Loucy (cell line): ENCODE measurements around the gene TBX10.
"Not testable (repeated sequence)": the region's sequence is repeated elsewhere in the genome, so short reads cannot be mapped to it uniquely, and the experiment has no call there.

Source experiments
- H2AFZ ChIP-seq: fragments of 200-600 bp; sonication (generic); 2 replicates; pipeline ENCODE4 v1.6.0; 2016; ENCODE audit warnings: antibody characterized with exemption, mild to moderate bottlenecking, low read length, moderate library complexity
- H3F3A ChIP-seq: fragments of 200-600 bp; 2 replicates; pipeline ENCODE4 v1.6.0; 2016; ENCODE audit warnings: antibody characterized with exemption, low read depth, mild to moderate bottlenecking
- H3K27me3 ChIP-seq: fragments of 200-600 bp; sonication (generic); 2 replicates; pipeline ENCODE4 v1.6.1; 2014; ENCODE audit warnings: low read length, mild to moderate bottlenecking; ENCODE audit not compliant: insufficient read depth, poor library complexity, severe bottlenecking
- H3K36me3 ChIP-seq: fragments of 200-600 bp; sonication (generic); 2 replicates; pipeline ENCODE4 v1.6.1; 2016; ENCODE audit warnings: low read length; ENCODE audit not compliant: insufficient read depth
- H3K4me1 ChIP-seq: fragments of 200-600 bp; sonication (generic); 2 replicates; pipeline ENCODE4 v1.5.1; 2014; ENCODE audit warnings: low read length, mild to moderate bottlenecking; ENCODE audit not compliant: insufficient read depth, poor library complexity, severe bottlenecking
- H3K4me2 ChIP-seq: fragments of 200-600 bp; sonication (generic); 2 replicates; pipeline ENCODE4 v1.6.0; 2014; ENCODE audit warnings: antibody characterized with exemption, low read length, low read depth, mild to moderate bottlenecking; ENCODE audit not compliant: poor library complexity, severe bottlenecking
- H3K4me3 ChIP-seq: fragments of 200-600 bp; sonication (generic); 2 replicates; pipeline ENCODE4 v1.5.1; 2014; ENCODE audit warnings: low read length, mild to moderate bottlenecking, mixed read lengths; ENCODE audit not compliant: poor library complexity, severe bottlenecking
- H3K79me2 ChIP-seq: fragments of 200-600 bp; sonication (generic); 2 replicates; pipeline ENCODE4 v1.6.1; 2014; ENCODE audit warnings: low read length; ENCODE audit not compliant: insufficient read depth
- H3K9ac ChIP-seq: fragments of 200-600 bp; sonication (generic); 2 replicates; pipeline ENCODE4 v1.6.0; 2014; ENCODE audit warnings: mild to moderate bottlenecking, low read depth, low read length, moderate library complexity; ENCODE audit not compliant: poor library complexity, severe bottlenecking
- H3K9me2 ChIP-seq: fragments of 200-600 bp; sonication (generic); replicated peaks from 2 replicates; pipeline ENCODE4 v1.6.1; 2016; ENCODE audit warnings: low read depth, low read length, mixed read lengths
- H3K9me3 ChIP-seq: fragments of 200-600 bp; sonication (generic); 2 replicates; pipeline ENCODE4 v1.6.1; 2014; ENCODE audit warnings: mild to moderate bottlenecking, antibody characterized with exemption, low read length, low read depth; ENCODE audit not compliant: insufficient read depth
- H4K20me1 ChIP-seq: fragments of 200-600 bp; sonication (generic); 2 replicates; pipeline ENCODE4 v1.6.0; 2014; ENCODE audit warnings: antibody characterized with exemption, low read length, mild to moderate bottlenecking; ENCODE audit not compliant: insufficient read depth, poor library complexity, severe bottlenecking
- CTCF ChIP-seq: fragments of 200-600 bp; sonication (generic); conservative IDR thresholded peaks from 2 replicates; pipeline ENCODE4 v1.5.1; 2014; ENCODE audit warnings: mild to moderate bottlenecking, antibody characterized with exemption, low read length
- EZH2phosphoT487 ChIP-seq: fragments of 200-600 bp; IDR thresholded peaks from 2 replicates; pipeline ENCODE4 v1.6.1; 2018; ENCODE audit warnings: antibody characterized with exemption, mild to moderate bottlenecking, moderate library complexity, borderline replicate concordance

TBX10 gene

GRCh38 chr11:67639438-67639859, at the start of gene TBX10:
Gene TBX10, minus strand, starts transcription at chr11:67639763. Its CDS starts 291 bp downstream, at chr11:67639472.
- peaks cover 1% of the 10 kb centered on the region for H3K4me1 ChIP-seq
- H4K20me1 ChIP-seq, result no peaks in the 10 kb centered on the region
- H3K9me3 ChIP-seq, result no peaks in the 10 kb centered on the region
- H3K36me3 ChIP-seq, result no peaks in the 10 kb centered on the region
- H3K4me2 ChIP-seq, result no peak within 1 kb of the TSS
- no peak for TF ChIP-seq CTCF
- no peaks in the 10 kb centered on the region for H3K9me2 ChIP-seq
- H3K9ac ChIP-seq, result no peak within 1 kb of the TSS
- H3K27me3 ChIP-seq, result no peaks in the 10 kb centered on the region
- H3F3A ChIP-seq, result 0 out of 2 replicates have a peak, but pooled peaks cover 3% of the 10 kb centered on the region
- no peak within 1 kb of the TSS for H2AFZ ChIP-seq
- H3K79me2 ChIP-seq, result no peaks in the 10 kb centered on the region
- no peak within 1 kb of the TSS for H3K4me3 ChIP-seq

GRCh38 chr11:67689178-67689577, 49.6 kb upstream of the TBX10 start:
- Histone ChIP-seq H3K4me3 (no peak overlapping the region), H3K27me3 (no peaks in the 10 kb centered on the region), H4K20me1 (no peaks in the 10 kb centered on the region), H3F3A (no peaks in the 10 kb centered on the region), H2AFZ (no peak overlapping the region; the same call in 1 of the 2 replicates), H3K9ac (no peak overlapping the region), H3K4me1 (peaks cover 3% of the 10 kb centered on the region), H3K36me3 (no peaks in the 10 kb centered on the region), H3K4me2 (no peak overlapping the region), H3K9me3 (no peaks in the 10 kb centered on the region), H3K9me2 (no peaks in the 10 kb centered on the region), H3K79me2 (no peaks in the 10 kb centered on the region)
- no peak for TF ChIP-seq EZH2phosphoT487
- TF ChIP-seq CTCF, result no peak

DNA sequence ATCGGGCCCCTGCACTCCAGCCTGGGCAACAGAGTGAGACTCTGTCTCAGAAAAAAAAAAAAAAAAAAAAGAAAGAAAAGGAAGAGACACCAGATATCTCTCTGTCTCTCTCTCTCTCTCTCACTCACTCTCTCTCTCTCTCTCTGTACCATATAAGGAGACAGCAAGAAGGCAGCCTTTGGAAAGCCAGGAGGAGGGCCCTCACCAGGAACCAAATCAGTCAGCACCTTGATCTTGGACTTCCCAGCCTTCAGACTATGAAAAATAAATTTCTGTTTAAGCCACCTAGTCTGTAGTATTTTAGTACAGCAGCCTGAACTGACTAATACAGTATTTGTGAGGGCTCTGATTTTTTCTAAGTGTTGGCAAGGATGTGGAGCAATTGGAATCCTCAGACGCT, 48.4 kb upstream of the TBX10 start:
- no peaks in the 10 kb centered on the region for H3F3A ChIP-seq

GRCh38 chr11:67685641-67686332, 46.2 kb upstream of the TBX10 start:
- H2AFZ ChIP-seq, result peak overlapping the region; percentile 48; the same call in 1 of the 2 replicates
- H3K4me2 ChIP-seq, H3K4me3 ChIP-seq, H3F3A ChIP-seq, H4K20me1 ChIP-seq, H3K27me3 ChIP-seq, H3K36me3 ChIP-seq, H3K79me2 ChIP-seq, H3K9me2 ChIP-seq, H3K9ac ChIP-seq, H3K9me3 ChIP-seq, H3K4me1 ChIP-seq: not testable (repeated sequence)

More for the DNA sequence above, 48.4 kb upstream of the TBX10 start:
- no peaks in the 10 kb centered on the region for H3K79me2 ChIP-seq
- no peaks in the 10 kb centered on the region for H3K9me3 ChIP-seq
- no peaks in the 10 kb centered on the region for H3K9me2 ChIP-seq
- no peak overlapping the region for H2AFZ ChIP-seq
- no peak overlapping the region for H3K4me3 ChIP-seq
- no peaks in the 10 kb centered on the region for H3K27me3 ChIP-seq
- no peak overlapping the region for H3K4me2 ChIP-seq
- H3K4me1 ChIP-seq, result peaks cover 3% of the 10 kb centered on the region
- no peak overlapping the region for H3K9ac ChIP-seq
- H4K20me1 ChIP-seq, result no peaks in the 10 kb centered on the region
- H3K36me3 ChIP-seq, result no peaks in the 10 kb centered on the region
- TF ChIP-seq CTCF, result no peak

DNA sequence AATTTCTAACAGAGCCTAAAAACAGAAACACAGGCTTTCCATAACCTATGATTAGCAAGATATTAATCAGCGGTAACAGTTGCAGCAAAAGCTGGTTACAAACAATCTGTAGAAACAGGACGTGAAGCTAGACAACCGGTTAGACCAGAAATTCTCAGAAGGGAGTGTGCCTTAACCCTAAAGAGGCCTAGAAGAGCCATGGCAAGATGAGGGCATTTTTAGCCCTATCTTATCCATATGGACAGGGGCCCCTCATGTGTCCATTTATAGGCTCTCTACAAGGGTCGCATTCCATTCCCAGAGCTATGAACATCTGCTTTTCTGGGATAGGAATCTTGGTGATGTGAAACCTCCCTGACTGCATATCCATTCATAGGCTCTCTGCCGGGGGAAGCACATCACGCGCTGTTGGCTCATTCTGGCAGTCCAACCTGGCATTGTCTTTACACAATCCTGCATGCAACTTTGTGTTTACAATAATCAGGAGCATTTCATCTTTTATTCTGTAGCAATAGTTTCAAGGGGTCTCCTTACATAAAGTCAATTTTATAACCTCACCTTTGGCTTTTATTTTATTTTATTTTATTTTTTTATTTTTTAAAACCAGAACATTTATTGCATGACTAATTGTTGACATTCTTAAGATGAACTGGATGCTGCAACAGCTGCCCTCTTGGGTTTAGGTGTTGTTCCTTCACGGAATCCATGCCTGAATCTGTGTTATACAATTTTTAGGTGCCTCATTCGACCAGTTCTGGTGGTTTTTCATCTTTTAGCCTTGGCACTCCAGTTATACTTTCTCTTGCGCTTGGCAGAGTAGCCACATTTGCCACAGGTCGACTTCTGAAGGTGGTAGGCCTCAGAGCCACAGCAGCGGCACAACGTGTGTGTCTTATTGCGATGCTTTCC, 42.8 kb upstream of the TBX10 start:
- H3K4me2 ChIP-seq, H3K79me2 ChIP-seq, H3K9me2 ChIP-seq, H3K4me3 ChIP-seq, H3K4me1 ChIP-seq, H4K20me1 ChIP-seq, H3K9ac ChIP-seq, H3K36me3 ChIP-seq, H3F3A ChIP-seq, H3K27me3 ChIP-seq, H3K9me3 ChIP-seq, H2AFZ ChIP-seq: not testable (repeated sequence)
